NCI-H187 treated with DMSO at 0.1 percent for 48 hours (cell line): ENCODE measurements around the gene POLR3A.
"Not testable (repeated sequence)": the region's sequence is repeated elsewhere in the genome, so short reads cannot be mapped to it uniquely, and the experiment has no call there.

Source experiments
- DNase-seq: peaks from one replicate; lab custom pipeline; 2025; lab: John Stamatoyannopoulos, UW

POLR3A gene

GRCh38 chr10:78019264-78019663 lies 10.1 kb downstream of the POLR3A start:
- no peak for DNase-seq

- no peak for DNase-seq
Observed at GRCh38 chr10:78017856-78018255, 11.5 kb downstream of the POLR3A start.

- no peak for DNase-seq
Observed at GRCh38 chr10:78015546-78015945, 13.8 kb downstream of the POLR3A start.

GRCh38 chr10:78013564-78013963 lies 15.8 kb downstream of the POLR3A start:
- DNase-seq = no peak

GRCh38 chr10:78011065-78011464 lies 18.2 kb downstream of the POLR3A start:
- no peak for DNase-seq

- DNase-seq = no peak
Observed at GRCh38 chr10:78010278-78010677, 19.0 kb downstream of the POLR3A start.

GRCh38 chr10:78009662-78010061 lies 19.7 kb downstream of the POLR3A start:
- no peak for DNase-seq

GRCh38 chr10:78007172-78007571 lies 22.1 kb downstream of the POLR3A start:
- DNase-seq = no peak

- DNase-seq = no peak
Observed at GRCh38 chr10:78004215-78005026, 24.9 kb downstream of the POLR3A start.

GRCh38 chr10:78002541-78003288 lies 26.6 kb downstream of the POLR3A start:
- no peak for DNase-seq

GRCh38 chr10:78000956-78001472 lies 28.3 kb downstream of the POLR3A start:
- no peak for DNase-seq

- no peak for DNase-seq
Observed at GRCh38 chr10:78000206-78000605, 29.1 kb downstream of the POLR3A start.

GRCh38 chr10:77998780-77999179 lies 30.5 kb downstream of the POLR3A start:
- not testable (repeated sequence) for DNase-seq

- DNase-seq = no peak
Observed at GRCh38 chr10:77993620-77994019, 35.7 kb downstream of the POLR3A start.

GRCh38 chr10:77989081-77989724 lies 40.1 kb downstream of the POLR3A start:
- DNase-seq = no peak

- no peak for DNase-seq
Observed at GRCh38 chr10:77987671-77988255, 41.6 kb downstream of the POLR3A start.

- no peak for DNase-seq
Observed at GRCh38 chr10:77984986-77985385, 44.3 kb downstream of the POLR3A start.

- DNase-seq = no peak
Observed at GRCh38 chr10:77983384-77984341, 45.7 kb downstream of the POLR3A start.

- no peak for DNase-seq
Observed at GRCh38 chr10:77981281-77981680, 48.0 kb downstream of the POLR3A start.

- DNase-seq = no peak
Observed at GRCh38 chr10:77979221-77979620, 50.1 kb downstream of the POLR3A start.

- DNase-seq = no peak
Observed at GRCh38 chr10:77978360-77978759, 51.0 kb downstream of the POLR3A start.
